Neural progenitor cell (in vitro differentiated cells): ENCODE measurements around the gene RET. TPM values are rescaled to one million over a fixed set of nuclear protein-coding genes. Genes with fewer than 3 reads are reported as not detected.
"Not testable (repeated sequence)": the region's sequence is repeated elsewhere in the genome, so short reads cannot be mapped to it uniquely, and the experiment has no call there.

Source experiments
- DNase-seq: peaks from one replicate; pipeline ENCODE4 v3.0.0-alpha.2; 2016; ENCODE audit warnings: low spot score
- H2AFZ ChIP-seq: fragments of 200-600 bp; sonication (generic); replicated peaks from 2 replicates; pipeline ENCODE4 v1.6.1; 2016; ENCODE audit warnings: antibody characterized with exemption
- H3F3A ChIP-seq: fragments of 200-600 bp; sonication (generic); 2 replicates; pipeline ENCODE4 v1.6.1; 2016; ENCODE audit warnings: antibody characterized with exemption, low read depth
- H3K27ac ChIP-seq: fragments of 200-600 bp; sonication (generic); 2 replicates; pipeline ENCODE4 v1.5.1; 2016; ENCODE audit warnings: mild to moderate bottlenecking
- H3K27me3 ChIP-seq: fragments of 200-600 bp; sonication (generic); 2 replicates; pipeline ENCODE4 v1.6.1; 2016; ENCODE audit warnings: mild to moderate bottlenecking, moderate library complexity
- H3K36me3 ChIP-seq: fragments of 200-600 bp; sonication (generic); 2 replicates; pipeline ENCODE4 v1.5.1; 2016
- H3K4me1 ChIP-seq: fragments of 200-600 bp; sonication (generic); 2 replicates; pipeline ENCODE4 v1.6.1; 2016; ENCODE audit warnings: mixed run types
- H3K4me2 ChIP-seq: fragments of 200-600 bp; sonication (generic); 2 replicates; pipeline ENCODE4 v1.6.1; 2016
- H3K4me3 ChIP-seq: fragments of 200-600 bp; sonication (generic); 2 replicates; pipeline ENCODE4 v1.5.1; 2016
- H3K79me2 ChIP-seq: fragments of 200-600 bp; sonication (generic); 2 replicates; pipeline ENCODE4 v1.6.1; 2016; ENCODE audit warnings: low read depth
- H3K9ac ChIP-seq: fragments of 200-600 bp; sonication (generic); 2 replicates; pipeline ENCODE4 v1.6.1; 2016
- H3K9me3 ChIP-seq: fragments of 200-600 bp; sonication (generic); 2 replicates; pipeline ENCODE4 v1.5.1; 2016; ENCODE audit warnings: low read depth
- H4K20me1 ChIP-seq: fragments of 200-600 bp; sonication (generic); 2 replicates; pipeline ENCODE4 v1.6.1; 2016; ENCODE audit warnings: low read depth
- H3K27ac Mint-ChIP-seq: 3 replicates; pipeline ENCODE4 v1.8.0; 2021; ENCODE audit warnings: mixed read lengths
- H3K27me3 Mint-ChIP-seq: 2 replicates; pipeline ENCODE4 v1.8.0; 2022; ENCODE audit warnings: low read depth, mild to moderate bottlenecking, inconsistent platforms, moderate library complexity, mixed read lengths; ENCODE audit not compliant: insufficient read depth
- H3K36me3 Mint-ChIP-seq: 3 replicates; pipeline ENCODE4 v1.8.0; 2021; ENCODE audit warnings: mixed read lengths
- H3K4me1 Mint-ChIP-seq: 3 replicates; pipeline ENCODE4 v1.8.0; 2021; ENCODE audit warnings: mixed read lengths
- H3K4me3 Mint-ChIP-seq: 3 replicates; pipeline ENCODE4 v1.8.0; 2021; ENCODE audit warnings: mild to moderate bottlenecking, moderate library complexity, mixed read lengths
- H3K9me3 Mint-ChIP-seq: 3 replicates; pipeline ENCODE4 v1.8.0; 2020; ENCODE audit warnings: mixed read lengths
- CTCF ChIP-seq: fragments of 200-600 bp; sonication (generic); IDR thresholded peaks from 2 replicates; pipeline ENCODE4 v1.5.1; 2017; ENCODE audit warnings: antibody characterized with exemption, mild to moderate bottlenecking
- EZH2 ChIP-seq: fragments of 200-600 bp; sonication (generic); IDR thresholded peaks from 2 replicates; pipeline ENCODE4 v1.6.1; 2017; ENCODE audit warnings: antibody characterized with exemption, mild to moderate bottlenecking, moderate library complexity
- EZH2phosphoT487 ChIP-seq: fragments of 200-600 bp; sonication (generic); IDR thresholded peaks from 2 replicates; pipeline ENCODE4 v1.6.1; 2017; ENCODE audit warnings: antibody characterized with exemption
- total RNA-seq: library from RNA; depleted of rRNA; stranded (reverse); fragments of >200 nt; gene quantifications from 2 replicates; pipeline ENCODE4 v1.2.3, GENCODE V29; 2015; ENCODE audit warnings: low replicate concordance

The RET gene
- total RNA-seq, 1 donor from 2014 or later, result 1.4 TPM

- no peak overlapping the region for H3K9ac ChIP-seq
- no peak overlapping the region for H3K4me3 Mint-ChIP-seq
- TF ChIP-seq CTCF (peak; percentile 45), EZH2 (no peak)
- no peaks in the 10 kb centered on the region for H3F3A ChIP-seq
- H3K27ac Mint-ChIP-seq, result no peak overlapping the region
- no peak overlapping the region for H2AFZ ChIP-seq
- no peaks in the 10 kb centered on the region for H3K79me2 ChIP-seq
- H3K36me3 ChIP-seq, result no peaks in the 10 kb centered on the region
- no peaks in the 10 kb centered on the region for H4K20me1 ChIP-seq
- peaks cover 3% of the 10 kb centered on the region for H3K27me3 Mint-ChIP-seq
- no peaks in the 10 kb centered on the region for H3K9me3 Mint-ChIP-seq
- H3K36me3 Mint-ChIP-seq, result no peaks in the 10 kb centered on the region
- H3K4me2 ChIP-seq, result no peak overlapping the region
- H3K27ac ChIP-seq, result no peak overlapping the region
- H3K9me3 ChIP-seq, result no peaks in the 10 kb centered on the region
- H3K4me1 ChIP-seq, result no peaks in the 10 kb centered on the region
- H3K27me3 ChIP-seq, result no peaks in the 10 kb centered on the region
- H3K4me3 ChIP-seq, result no peak overlapping the region
- peak; percentile 69 for DNase-seq
- no peaks in the 10 kb centered on the region for H3K4me1 Mint-ChIP-seq
Observed at GRCh38 chr10:43093423-43094076, 16.7 kb downstream of the RET start.

- Mint-ChIP-seq H3K27me3 (peaks cover 3% of the 10 kb centered on the region), H3K4me3 (no peak overlapping the region), H3K4me1 (no peaks in the 10 kb centered on the region), H3K9me3 (no peaks in the 10 kb centered on the region), H3K36me3 (no peaks in the 10 kb centered on the region), H3K27ac (no peak overlapping the region)
- TF ChIP-seq CTCF (no peak), EZH2 (no peak), EZH2phosphoT487 (no peak)
- H3K4me1 ChIP-seq, result no peaks in the 10 kb centered on the region
- no peak overlapping the region for H2AFZ ChIP-seq
- H3K79me2 ChIP-seq, result no peaks in the 10 kb centered on the region
- H4K20me1 ChIP-seq, result no peaks in the 10 kb centered on the region
- H3K9me3 ChIP-seq, result no peaks in the 10 kb centered on the region
- no peak overlapping the region for H3K9ac ChIP-seq
- DNase-seq, result no peak
- H3K27ac ChIP-seq, result no peak overlapping the region
- no peaks in the 10 kb centered on the region for H3F3A ChIP-seq
- no peak overlapping the region for H3K4me2 ChIP-seq
- no peak overlapping the region for H3K4me3 ChIP-seq
- H3K36me3 ChIP-seq, result no peaks in the 10 kb centered on the region
- H3K27me3 ChIP-seq, result no peaks in the 10 kb centered on the region
Observed at GRCh38 chr10:43094085-43094484, 17.2 kb downstream of the RET start.

GRCh38 chr10:43099339-43099738 is 22.5 kb downstream of the RET start:
- not testable (repeated sequence) for H3K79me2 ChIP-seq, H3K36me3 Mint-ChIP-seq, H3K9me3 ChIP-seq, H3K4me1 ChIP-seq, H3K27me3 Mint-ChIP-seq, H2AFZ ChIP-seq, H3K9me3 Mint-ChIP-seq, DNase-seq, H3K4me3 Mint-ChIP-seq, H3K4me1 Mint-ChIP-seq, H3F3A ChIP-seq, H3K36me3 ChIP-seq, H3K4me3 ChIP-seq, H3K27ac Mint-ChIP-seq, H3K4me2 ChIP-seq, H3K27ac ChIP-seq, H4K20me1 ChIP-seq, H3K9ac ChIP-seq
- H3K27me3 ChIP-seq, result peaks cover 14% of the 10 kb centered on the region

GRCh38 chr10:43099928-43100327 is 23.1 kb downstream of the RET start:
- Mint-ChIP-seq H3K27ac (no peak overlapping the region), H3K9me3 (no peaks in the 10 kb centered on the region), H3K4me1 (no peaks in the 10 kb centered on the region), H3K36me3 (no peaks in the 10 kb centered on the region), H3K27me3 (peaks cover 5% of the 10 kb centered on the region), H3K4me3 (no peak overlapping the region)
- no peaks in the 10 kb centered on the region for H3K36me3 ChIP-seq
- no peak for DNase-seq
- H3F3A ChIP-seq, result no peaks in the 10 kb centered on the region
- no peak for TF ChIP-seq CTCF
- no peak for TF ChIP-seq EZH2
- no peak for TF ChIP-seq EZH2phosphoT487
- no peaks in the 10 kb centered on the region for H4K20me1 ChIP-seq
- H2AFZ ChIP-seq, result no peak overlapping the region
- H3K9ac ChIP-seq, result no peak overlapping the region
- no peak overlapping the region for H3K4me2 ChIP-seq
- H3K9me3 ChIP-seq, result no peaks in the 10 kb centered on the region
- H3K27me3 ChIP-seq, result peaks cover 20% of the 10 kb centered on the region
- no peak overlapping the region for H3K4me3 ChIP-seq
- H3K4me1 ChIP-seq, result no peaks in the 10 kb centered on the region
- H3K27ac ChIP-seq, result no peak overlapping the region
- H3K79me2 ChIP-seq, result no peaks in the 10 kb centered on the region
